Right cardiac atrium (tissue), 5 donors: Measurements from ENCODE around the gene ADGRD1. TPM values are rescaled to one million over a fixed set of nuclear protein-coding genes. Genes with fewer than 3 reads are reported as not detected.
A peak's percentile ranks its signal among the peaks of the same experiment; 100 is the strongest.
"Not testable (repeated sequence)": the region's sequence is repeated elsewhere in the genome, so short reads cannot be mapped to it uniquely, and the experiment has no call there.

Experiments used
- ATAC-seq, 2 donors: fragments of 200-7000 bp; cut with Tn5 transposase; one replicate each; pipeline versions ENCODE4 v1.8.0 to v1.9.1; 2020; ENCODE audit warnings: moderate library complexity in 2 of 2, mild to moderate bottlenecking in 1 of 2
- DNase-seq, 3 donors: peaks; one replicate each; pipeline ENCODE4 v3.0.0-alpha.2; 2020
- H3K27ac ChIP-seq: one replicate; pipeline ENCODE4 v1.5.1; 2013; ENCODE audit warnings: mild to moderate bottlenecking, low read length, control low read depth, moderate library complexity
- H3K27me3 ChIP-seq: one replicate; pipeline ENCODE4 v1.6.1; 2013; ENCODE audit not compliant: control insufficient read depth, insufficient read depth
- H3K4me1 ChIP-seq: one replicate; pipeline ENCODE4 v1.6.1; 2013; ENCODE audit warnings: low read length; ENCODE audit not compliant: control insufficient read depth, insufficient read depth
- H3K4me3 ChIP-seq: one replicate; pipeline ENCODE4 v1.5.1; 2013; ENCODE audit warnings: low read length, control low read depth
- H3K9me3 ChIP-seq: one replicate; pipeline ENCODE4 v1.6.1; 2013; ENCODE audit warnings: low read length; ENCODE audit not compliant: control insufficient read depth
- WGBS: extraction: QIAGEN DNeasy Blood & Tissue Kit; methylation state at CpG from one replicate; pipeline ENCODE4 v1.1.7; 2013; 5-methylcytosine and 5-hydroxymethylcytosine counted together
- intact Hi-C, 4 donors: fragments of 100-400 bp; cut with DNase I; formaldehyde crosslinking; loops; one replicate each; pipeline versions ENCODE4 v1.11.0 to v1.14.0; 2022 to 2023
- polyA plus RNA-seq: library from polyadenylated mRNA; stranded (reverse); fragments of 200-250 nt; gene quantifications from one replicate; pipeline ENCODE4 v1.2.3, GENCODE V29; 2013
- total RNA-seq, 4 donors: library from RNA; stranded (reverse); fragmentation: NEBNext Ultra II Directional; extraction: Animal tissue kit (Norgen Biotek cat#: 25700); gene quantifications; one replicate each; pipeline ENCODE4 v1.2.1, GENCODE V29; 2021
- donor health status: healthy with polysubstance abuse.
- donor health status: DM: no; HTN: yes; CAD: no.
- donor health status: DM: no; HTN: no; CAD: no.
- donor health status: DM: no; HTN: yes; CAD: no; lungs with severe emphysema.
- donor health status: DM: yes; HTN: yes; CAD: no.

Gene ADGRD1
- total and polyA plus RNA-seq, 5 donors: 50.0 to 386 (median 234) TPM

- H3K4me3 ChIP-seq: no peak overlapping the region
- ATAC-seq (peak in 1 of 2 donors; percentile 8), DNase-seq (peak in 1 of 3 donors; percentile 33)
- 89% methylated on average over 13 of the region's 13 CpGs for WGBS
- no peaks in the 10 kb centered on the region for H3K9me3 ChIP-seq
- H3K27me3 ChIP-seq: no peaks in the 10 kb centered on the region
- H3K4me1 ChIP-seq: peaks cover 1% of the 10 kb centered on the region
- intact Hi-C loops: no loop called here
- no peak overlapping the region for H3K27ac ChIP-seq
Measured at GRCh38 chr12:131061041-131061806, 107.5 kb downstream of the ADGRD1 start.

DNA sequence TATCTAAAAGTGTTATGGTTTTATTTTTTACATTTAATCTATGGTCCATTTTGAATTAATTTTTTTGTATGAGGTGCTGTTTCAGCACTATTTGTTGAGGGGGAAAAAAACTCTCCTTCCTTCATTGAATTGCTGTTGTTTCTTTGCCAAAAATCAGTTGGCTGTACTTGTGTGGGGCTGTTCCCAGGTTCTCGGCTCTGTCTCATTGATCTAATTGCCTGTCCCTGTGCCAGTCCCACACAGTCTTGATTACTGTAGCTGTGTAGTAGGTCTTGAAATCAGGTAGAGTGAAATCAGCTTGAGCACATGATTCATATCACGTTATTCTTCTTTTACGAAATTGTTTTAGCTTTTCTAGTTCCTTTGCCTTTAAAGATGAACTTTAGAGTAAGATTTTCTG is 109.7 kb downstream of the ADGRD1 start:
- no peaks in the 10 kb centered on the region for H3K9me3 ChIP-seq
- peak in 1 of 3 donors; percentile 28 for DNase-seq
- intact Hi-C loops: no loop called here
- H3K27me3 ChIP-seq: no peaks in the 10 kb centered on the region
- WGBS: 62% methylated on average over 3 of the region's 3 CpGs
- H3K4me3 ChIP-seq: no peak overlapping the region
- no peak overlapping the region for H3K27ac ChIP-seq
- peaks cover 6% of the 10 kb centered on the region for H3K4me1 ChIP-seq
- ATAC-seq: no peak

- Histone ChIP-seq H3K4me1 (peaks cover 6% of the 10 kb centered on the region), H3K27ac (no peak overlapping the region), H3K9me3 (no peaks in the 10 kb centered on the region), H3K27me3 (no peaks in the 10 kb centered on the region), H3K4me3 (no peak overlapping the region)
- 92% methylated on average over 2 of the region's 2 CpGs for WGBS
- DNase-seq (no peak), ATAC-seq (no peak)
- intact Hi-C loops: no loop called here
Measured at GRCh38 chr12:131063960-131064359, 110.3 kb downstream of the ADGRD1 start.

DNA sequence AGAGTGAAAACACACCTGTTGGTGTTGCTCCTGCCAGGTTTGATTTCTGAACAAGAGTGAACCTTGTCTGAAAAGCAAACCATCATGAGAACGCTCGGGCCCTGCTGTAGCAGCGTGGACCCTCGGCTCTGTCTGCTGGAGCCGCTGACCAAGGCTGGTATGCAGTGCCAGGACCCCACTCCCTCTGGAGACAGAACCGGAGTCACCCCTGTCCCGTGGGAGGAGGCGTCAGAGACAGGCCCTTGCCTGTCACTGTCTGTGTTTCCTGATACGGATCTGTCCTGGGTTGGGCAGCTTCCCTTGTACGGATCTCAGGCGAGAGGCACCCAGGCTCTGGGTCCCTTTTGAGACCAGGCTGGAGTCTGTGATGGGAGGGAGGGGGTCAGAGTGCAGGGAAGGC is 111.6 kb downstream of the ADGRD1 start:
- ATAC-seq (peak in 1 of 2 donors; percentile 3), DNase-seq (peak in 2 of 3 donors; percentile 14 to 30)
- intact Hi-C loops: no loop called here
- Histone ChIP-seq H3K4me1 (peaks cover 5% of the 10 kb centered on the region), H3K9me3 (no peaks in the 10 kb centered on the region), H3K27me3 (no peaks in the 10 kb centered on the region), H3K4me3 (no peak overlapping the region), H3K27ac (no peak overlapping the region)
- WGBS: 56% methylated on average over 11 of the region's 11 CpGs

GRCh38 chr12:131065801-131066200 is 112.1 kb downstream of the ADGRD1 start:
- ATAC-seq (no peak), DNase-seq (peak in 1 of 3 donors; percentile 19)
- H3K27ac ChIP-seq: no peak overlapping the region
- no peaks in the 10 kb centered on the region for H3K9me3 ChIP-seq
- H3K4me1 ChIP-seq: peaks cover 4% of the 10 kb centered on the region
- H3K27me3 ChIP-seq: no peaks in the 10 kb centered on the region
- intact Hi-C loops: no loop called here
- H3K4me3 ChIP-seq: no peak overlapping the region
- 74% methylated on average over 4 of the region's 4 CpGs for WGBS

- ATAC-seq (peak; percentile 13 to 27), DNase-seq (peak in 2 of 3 donors; percentile 52 to 64)
- H3K4me1 ChIP-seq: peaks cover 4% of the 10 kb centered on the region
- intact Hi-C loops: no loop called here
- H3K4me3 ChIP-seq: no peak overlapping the region
- no peaks in the 10 kb centered on the region for H3K27me3 ChIP-seq
- H3K9me3 ChIP-seq: no peaks in the 10 kb centered on the region
- H3K27ac ChIP-seq: no peak overlapping the region
- WGBS: 70% methylated on average over 27 of the region's 27 CpGs
Measured at GRCh38 chr12:131066207-131066885, 112.6 kb downstream of the ADGRD1 start.

GRCh38 chr12:131066886-131067490 is 113.3 kb downstream of the ADGRD1 start:
- no peaks in the 10 kb centered on the region for H3K9me3 ChIP-seq
- WGBS: 83% methylated on average over 14 of the region's 14 CpGs
- no peaks in the 10 kb centered on the region for H3K27me3 ChIP-seq
- peaks cover 4% of the 10 kb centered on the region for H3K4me1 ChIP-seq
- DNase-seq (peak in 2 of 3 donors; percentile 43 to 72), ATAC-seq (peak in 1 of 2 donors; percentile 10)
- intact Hi-C loops: no loop called here
- no peak overlapping the region for H3K4me3 ChIP-seq
- no peak overlapping the region for H3K27ac ChIP-seq

DNA sequence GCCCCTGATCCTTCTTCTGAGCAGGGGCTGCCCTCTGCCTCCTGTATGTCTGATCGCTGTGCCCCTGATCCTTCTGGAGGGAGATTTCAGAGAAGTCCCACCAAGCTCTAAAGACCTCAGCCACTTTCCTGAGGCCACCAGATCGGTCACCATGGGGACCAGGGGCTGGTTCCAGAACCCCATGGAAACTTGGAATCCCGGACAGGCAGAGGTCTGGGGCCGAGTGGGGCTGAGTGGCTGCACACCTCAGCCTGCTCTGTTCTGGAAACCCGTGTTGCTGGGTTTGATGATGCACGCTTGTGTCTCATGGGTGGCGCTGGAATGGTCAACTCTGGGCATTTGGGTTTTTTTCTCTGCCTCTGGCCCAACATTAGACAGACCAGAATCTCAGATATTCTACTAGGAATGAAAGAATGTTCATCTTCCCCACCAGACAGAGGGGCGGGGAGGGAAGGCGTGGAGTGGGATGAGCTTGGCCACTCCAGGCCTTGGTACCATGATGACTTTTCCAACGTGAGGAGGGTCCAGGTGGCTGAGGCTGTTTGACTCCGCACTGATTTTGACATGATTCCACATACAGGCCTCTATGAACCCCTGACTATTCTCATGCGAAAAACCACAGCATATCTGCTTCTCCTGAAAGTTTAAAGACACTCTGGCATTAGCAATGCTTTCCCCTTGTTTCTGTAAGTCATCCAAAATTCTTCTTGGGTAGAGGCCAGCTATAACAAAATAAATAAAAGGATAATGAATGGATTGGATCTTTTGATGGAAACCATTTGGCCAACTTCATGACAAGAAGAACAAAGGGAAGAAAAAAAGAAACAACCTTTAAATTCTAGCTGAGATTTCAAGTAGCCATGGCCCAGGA is 114.5 kb downstream of the ADGRD1 start:
- DNase-seq (peak in 2 of 3 donors; percentile 39 to 48), ATAC-seq (no peak)
- intact Hi-C loops: no loop called here
- 65% methylated on average over 12 of the region's 12 CpGs for WGBS
- H3K27me3 ChIP-seq: no peaks in the 10 kb centered on the region
- no peak overlapping the region for H3K4me3 ChIP-seq
- no peak overlapping the region for H3K27ac ChIP-seq
- H3K9me3 ChIP-seq: no peaks in the 10 kb centered on the region
- peaks cover 4% of the 10 kb centered on the region for H3K4me1 ChIP-seq

GRCh38 chr12:131068926-131069720 is 115.4 kb downstream of the ADGRD1 start:
- H3K9me3 ChIP-seq, H3K4me3 ChIP-seq, intact Hi-C loops, H3K27me3 ChIP-seq, H3K27ac ChIP-seq, H3K4me1 ChIP-seq, ATAC-seq: not testable (repeated sequence)
- peak in 2 of 3 donors; percentile 18 to 28 for DNase-seq
- 79% methylated on average over 15 of the region's 17 CpGs for WGBS

DNA sequence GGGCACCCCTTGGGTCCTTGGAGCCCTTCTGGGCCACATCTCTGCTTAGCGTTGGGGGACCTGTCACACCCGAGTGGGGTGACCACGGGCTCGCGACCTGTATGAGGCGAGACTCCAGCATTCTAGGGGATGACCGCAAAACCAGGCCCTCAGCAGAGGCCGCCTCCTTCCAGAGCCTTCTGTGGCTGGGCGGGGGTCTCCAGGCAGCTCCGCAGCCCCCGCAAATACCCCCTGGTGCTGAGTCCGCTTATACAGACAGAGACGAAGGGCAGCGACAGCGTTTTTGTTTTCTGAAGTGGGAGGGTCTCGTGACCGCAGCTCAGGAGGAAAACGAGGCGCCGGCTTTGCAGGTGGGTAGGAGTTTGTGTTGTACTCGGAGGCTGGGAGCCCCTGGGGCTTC is 116.4 kb downstream of the ADGRD1 start:
- ATAC-seq, H3K9me3 ChIP-seq, H3K4me3 ChIP-seq, H3K4me1 ChIP-seq, intact Hi-C loops, H3K27me3 ChIP-seq, H3K27ac ChIP-seq: not testable (repeated sequence)
- WGBS: 97% methylated on average over 21 of the region's 21 CpGs
- peak in 1 of 3 donors; percentile 42 for DNase-seq
